IPS DF 19.7 (cell line): ENCODE results near the gene CLEC3B.

Source experiments
- DNase-seq: peaks from one replicate; pipeline ENCODE4 v3.0.0-alpha.2; 2013; ENCODE audit warnings: low read depth, low spot score

The CLEC3B gene

DNA sequence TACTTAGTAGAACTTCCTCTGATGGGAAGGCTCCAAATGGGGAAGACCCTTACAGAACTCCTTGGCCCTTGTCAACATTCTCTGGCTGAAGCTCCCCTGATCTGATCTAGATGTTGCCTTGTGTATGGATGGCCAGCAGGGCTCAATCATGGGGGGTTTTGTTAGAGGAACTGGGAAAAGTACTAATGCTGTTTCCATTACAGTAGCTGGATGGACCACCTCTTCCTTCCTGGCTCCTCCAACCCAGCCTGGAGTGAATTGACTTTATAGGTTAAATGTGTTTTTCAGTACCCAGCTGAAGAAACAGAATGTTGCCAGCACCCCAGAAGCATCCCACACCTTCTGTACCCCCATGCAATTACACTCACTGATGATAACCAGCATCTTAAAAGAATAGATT lies 22.7 kb upstream of the CLEC3B start:
- DNase-seq: no peak

DNA sequence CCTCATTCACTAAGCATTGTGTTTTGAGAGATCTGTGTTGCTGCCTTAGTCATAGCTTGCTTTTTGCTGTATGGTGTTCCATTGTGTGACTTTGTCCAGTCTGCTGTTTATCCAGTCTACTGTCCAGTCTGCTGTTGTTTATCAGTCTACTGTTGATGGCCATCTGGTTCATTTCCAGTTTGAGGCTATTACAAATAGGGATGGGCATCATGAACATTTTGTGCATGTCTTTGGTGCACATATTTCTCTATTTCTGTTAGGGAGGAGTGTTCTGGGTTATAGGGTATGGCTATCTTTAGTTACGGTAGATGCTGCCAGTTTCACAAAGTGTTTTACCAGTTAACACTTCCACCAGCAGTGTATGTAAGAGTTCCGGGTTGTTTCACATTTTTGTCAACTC lies 22.2 kb upstream of the CLEC3B start:
- no peak for DNase-seq

- no peak for DNase-seq
Observed at GRCh38 chr3:45007091-45007490, 19.0 kb upstream of the CLEC3B start.

DNA sequence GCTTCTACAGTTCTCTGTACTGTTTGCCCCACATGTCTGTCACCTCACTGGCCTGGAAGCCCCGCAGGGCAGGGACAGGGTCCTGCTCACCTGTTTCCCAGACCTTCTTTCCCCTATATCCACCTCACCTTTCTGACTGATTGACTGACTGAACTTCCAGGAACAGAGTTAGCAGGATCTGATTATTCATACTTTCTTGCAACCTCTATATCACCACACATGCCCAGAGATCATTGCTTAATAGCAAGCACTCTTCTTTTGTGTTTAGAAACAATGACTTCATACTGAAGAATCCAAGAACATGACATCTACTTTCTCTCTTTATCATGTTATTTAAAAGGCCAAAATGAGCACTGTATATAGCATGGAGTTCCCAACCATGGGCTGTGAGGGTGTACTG lies 18.0 kb upstream of the CLEC3B start:
- DNase-seq: no peak

- DNase-seq: no peak
Observed at GRCh38 chr3:45009868-45010267, 16.2 kb upstream of the CLEC3B start.

GRCh38 chr3:45010811-45011333 lies 15.2 kb upstream of the CLEC3B start:
- no peak for DNase-seq

- DNase-seq: no peak
Observed at GRCh38 chr3:45011756-45012508, 14.2 kb upstream of the CLEC3B start.

DNA sequence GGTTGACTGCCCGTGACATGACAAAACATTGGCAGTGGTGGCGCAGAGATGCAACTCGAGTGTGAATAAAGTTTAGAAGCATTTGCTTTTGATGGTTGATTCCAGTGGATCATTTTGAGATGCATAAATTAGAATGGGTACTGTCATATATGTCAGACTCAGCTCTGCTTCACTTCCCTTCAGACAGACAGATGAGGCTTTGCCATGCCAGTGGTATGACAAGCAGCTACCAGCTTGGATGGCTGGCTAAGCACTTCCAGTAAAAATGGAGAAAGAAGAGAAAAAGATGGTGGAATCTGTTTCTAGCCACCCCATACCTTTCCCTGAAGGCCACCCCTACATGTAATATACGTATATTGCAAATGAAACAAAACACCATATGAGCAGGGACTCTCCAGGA lies 13.5 kb upstream of the CLEC3B start:
- DNase-seq: no peak

DNA sequence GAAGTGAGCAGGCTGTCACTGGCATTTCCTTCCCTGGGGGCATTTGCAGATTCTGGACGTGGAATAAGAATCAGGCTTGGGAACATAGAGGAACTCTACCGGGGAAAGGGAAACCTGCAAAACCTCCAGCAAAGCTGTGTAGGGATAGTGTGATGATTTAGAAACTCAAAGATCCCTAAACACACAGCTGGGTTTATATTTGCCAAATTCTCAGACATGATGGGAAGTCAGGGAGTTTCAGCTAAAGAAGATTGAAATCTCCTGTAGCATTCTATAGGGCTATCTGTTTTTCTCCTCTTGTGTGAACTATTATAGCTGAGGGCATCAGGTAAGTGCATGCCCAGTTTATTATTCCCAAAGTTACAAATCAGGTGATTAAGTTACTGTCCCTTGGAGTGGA lies 9.2 kb upstream of the CLEC3B start:
- no peak for DNase-seq

GRCh38 chr3:45017821-45018220 lies 8.3 kb upstream of the CLEC3B start:
- no peak for DNase-seq

GRCh38 chr3:45020534-45020933 lies 5.6 kb upstream of the CLEC3B start:
- no peak for DNase-seq

DNA sequence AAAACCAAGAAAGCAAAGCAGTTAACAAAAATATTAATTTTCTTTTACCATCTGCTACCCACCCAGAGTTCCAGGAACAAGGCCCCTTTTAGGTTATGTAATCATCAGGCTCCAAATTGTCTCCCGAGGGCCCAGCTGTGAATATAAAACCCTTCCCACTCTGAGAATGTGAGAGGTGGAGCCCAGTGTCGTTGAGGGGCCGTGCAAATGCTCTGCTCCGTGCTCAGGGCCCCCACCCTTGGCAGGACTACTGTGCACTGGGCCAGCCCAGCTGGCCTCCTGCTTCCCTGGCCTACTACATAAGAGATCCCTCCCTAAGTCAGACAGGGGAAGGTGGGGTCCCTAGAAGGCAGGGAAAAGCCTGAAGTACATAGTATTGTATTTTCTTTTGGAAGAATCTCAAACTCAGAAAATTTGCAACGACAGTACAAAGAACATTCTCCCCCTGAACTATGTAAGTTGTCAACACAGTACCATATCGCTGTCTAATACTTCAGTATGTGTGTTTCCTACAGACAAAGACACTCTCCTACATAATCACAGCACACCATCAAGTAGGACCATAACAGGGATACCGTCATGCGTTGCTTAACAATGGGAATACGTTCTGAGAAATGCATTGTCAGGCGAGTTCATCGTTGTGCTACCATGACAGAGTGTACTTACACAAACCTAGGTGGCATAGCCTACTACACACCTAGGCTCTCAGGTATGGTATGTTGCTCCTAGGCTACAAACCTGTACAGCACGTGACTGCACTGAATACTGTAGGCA lies 4.4 kb upstream of the CLEC3B start:
- no peak for DNase-seq

- DNase-seq: no peak
Observed at GRCh38 chr3:45023675-45024074, 2.4 kb upstream of the CLEC3B start.

DNA sequence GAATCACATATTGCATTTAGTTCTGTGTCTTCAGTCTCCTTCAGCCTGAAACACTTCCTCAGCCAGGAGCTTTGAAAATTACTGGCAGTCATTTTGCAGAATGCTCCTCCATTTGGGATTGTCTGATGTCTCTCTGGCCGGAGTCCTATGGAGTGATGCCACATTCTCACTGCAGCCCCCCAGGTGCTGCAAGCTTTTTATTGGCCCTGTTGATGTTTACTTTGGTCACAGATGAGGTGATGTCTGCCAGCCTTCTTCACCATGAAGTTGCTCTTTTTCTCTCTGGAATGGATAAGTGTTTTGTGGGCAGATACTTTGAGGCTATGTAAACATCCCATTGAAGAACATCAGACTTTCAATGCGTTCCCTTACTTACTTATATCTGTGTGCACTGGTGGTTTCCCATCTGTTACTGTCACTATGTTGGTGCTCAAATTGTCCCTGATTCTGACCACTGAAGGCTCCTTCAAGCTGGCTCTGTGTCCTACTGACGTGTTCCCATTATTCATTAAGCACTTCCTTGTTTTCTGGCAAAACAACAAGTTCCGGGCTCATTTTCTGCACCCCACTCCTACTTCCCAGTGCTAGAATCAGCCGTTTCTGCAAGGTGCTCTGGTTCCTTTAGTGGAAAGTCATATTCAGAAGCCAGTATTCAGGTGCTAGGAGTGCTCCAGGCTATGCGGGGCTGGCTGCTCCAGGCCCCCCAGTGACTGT lies 1.4 kb upstream of the CLEC3B start:
- DNase-seq: no peak

GRCh38 chr3:45026957-45027356 lies 854 bp downstream of the CLEC3B start:
- no peak for DNase-seq

DNA sequence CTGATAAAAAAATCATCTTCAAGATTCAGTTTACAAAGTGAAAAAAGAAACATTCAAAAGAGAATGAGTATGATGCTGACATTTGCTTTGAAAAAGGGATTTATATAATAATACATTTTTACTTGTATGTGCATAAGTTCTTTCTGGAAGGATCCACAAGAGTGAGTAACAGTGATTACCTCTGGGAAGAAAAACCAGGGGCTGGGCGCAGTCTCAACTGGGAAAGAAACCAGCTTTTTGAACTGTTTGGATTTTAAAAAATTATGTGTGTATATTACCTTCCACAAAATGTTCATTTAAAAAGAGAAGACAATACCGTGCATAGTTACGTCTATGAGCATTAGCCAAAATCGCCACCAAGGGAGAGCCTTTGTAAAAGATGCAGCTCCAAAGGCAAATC lies 1.3 kb downstream of the CLEC3B start:
- no peak for DNase-seq

DNA sequence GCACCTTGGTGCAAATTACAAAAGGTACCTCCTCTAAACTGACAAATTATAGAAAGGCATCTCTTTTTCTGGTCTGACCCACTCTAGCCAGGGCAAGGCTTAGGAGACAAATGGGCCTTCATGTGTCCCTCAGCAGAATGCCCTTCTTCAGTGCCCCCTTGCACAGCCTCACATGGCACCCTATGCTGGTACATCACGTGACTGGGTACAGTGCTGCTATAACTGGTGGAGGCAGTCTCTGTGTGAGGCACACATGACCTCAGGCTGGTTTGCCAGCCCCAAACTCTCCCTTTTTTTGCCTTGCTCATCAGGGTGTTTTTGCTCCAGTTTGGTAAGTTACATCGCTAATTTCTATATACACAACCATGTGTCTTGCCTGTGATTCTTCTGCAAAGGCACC lies 3.1 kb downstream of the CLEC3B start:
- no peak for DNase-seq

GRCh38 chr3:45029661-45030060 lies 3.6 kb downstream of the CLEC3B start:
- DNase-seq: no peak

DNA sequence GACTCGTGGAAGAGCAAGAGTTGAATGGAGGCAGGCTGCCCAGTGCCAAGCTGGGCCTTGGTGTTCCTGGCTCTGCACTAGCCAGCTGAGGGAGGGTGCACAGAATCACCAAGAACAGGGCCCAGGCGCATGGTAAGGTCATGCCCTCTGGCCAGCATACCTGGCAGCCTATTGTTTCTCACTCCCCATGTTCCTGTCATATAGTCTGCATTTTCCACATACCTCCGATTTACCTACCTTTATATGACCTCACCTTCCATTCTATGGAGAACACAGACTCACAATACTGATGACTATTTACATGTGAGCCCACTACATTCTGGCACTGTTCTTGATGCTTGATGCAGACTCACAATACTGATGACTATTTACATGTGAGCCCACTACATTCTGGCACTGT lies 5.4 kb downstream of the CLEC3B start:
- DNase-seq: no peak

- no peak for DNase-seq
Observed at GRCh38 chr3:45032113-45032512, 6.0 kb downstream of the CLEC3B start.

DNA sequence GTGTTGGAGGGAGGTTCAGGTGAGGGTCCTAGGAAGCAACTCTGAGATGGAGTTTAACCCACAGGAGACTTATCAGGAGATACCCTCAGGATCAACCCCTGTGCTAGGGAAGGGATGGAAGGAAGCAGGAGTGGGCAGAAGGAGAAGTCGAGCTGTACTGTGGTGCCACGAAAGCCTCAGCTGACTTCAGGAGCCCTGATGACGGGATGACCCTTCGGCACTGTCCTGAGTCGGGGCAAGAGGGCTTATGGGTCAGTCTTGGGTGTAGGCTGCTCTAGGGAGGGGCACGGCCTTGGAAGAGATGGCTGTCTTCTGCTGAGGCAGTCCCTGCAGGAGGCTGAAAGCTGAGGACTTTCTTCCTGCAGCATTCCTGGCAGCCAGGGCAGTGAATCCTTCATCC lies 7.7 kb downstream of the CLEC3B start:
- DNase-seq: no peak

DNA sequence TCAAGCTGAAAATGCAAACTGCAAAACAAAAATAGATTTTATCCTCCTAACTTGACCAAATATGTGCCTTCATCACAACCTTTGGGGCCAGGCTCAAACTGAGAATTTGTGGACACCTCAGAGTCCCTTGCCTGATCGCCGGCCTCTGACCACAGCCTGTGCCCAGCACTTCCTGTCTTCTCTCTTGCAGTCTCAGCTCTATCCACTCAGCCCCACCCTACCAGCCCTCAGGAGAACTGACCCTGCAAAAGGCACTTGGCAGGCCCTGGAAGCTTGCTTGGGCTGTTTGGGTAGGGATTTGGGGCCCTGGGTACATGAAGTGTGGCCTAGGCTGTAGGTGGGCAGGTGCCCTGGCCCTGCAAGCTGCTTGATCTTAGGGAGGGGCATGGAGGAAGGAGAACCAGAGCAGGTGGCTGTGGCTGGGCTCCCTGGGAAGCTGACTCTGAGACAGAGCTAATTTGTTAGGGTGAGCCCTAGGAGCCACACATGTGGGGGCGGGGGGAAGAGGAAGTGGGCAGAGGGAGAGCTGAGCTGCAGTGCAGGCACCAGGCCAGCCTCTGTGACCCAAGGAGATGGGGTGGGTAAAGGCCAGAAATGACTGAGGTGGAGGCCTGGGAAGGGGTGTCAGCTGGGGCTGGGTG lies 8.6 kb downstream of the CLEC3B start:
- no peak for DNase-seq
